Measurements from ENCODE around the gene LIPC. TPM values are rescaled to one million over a fixed set of nuclear protein-coding genes. Genes with fewer than 3 reads are reported as not detected.

LIPC gene
- polyA plus RNA-seq, 2 of the 4 experiments (the other 2 are of a cell fraction): 0.13 to 0.30 TPM

DNA sequence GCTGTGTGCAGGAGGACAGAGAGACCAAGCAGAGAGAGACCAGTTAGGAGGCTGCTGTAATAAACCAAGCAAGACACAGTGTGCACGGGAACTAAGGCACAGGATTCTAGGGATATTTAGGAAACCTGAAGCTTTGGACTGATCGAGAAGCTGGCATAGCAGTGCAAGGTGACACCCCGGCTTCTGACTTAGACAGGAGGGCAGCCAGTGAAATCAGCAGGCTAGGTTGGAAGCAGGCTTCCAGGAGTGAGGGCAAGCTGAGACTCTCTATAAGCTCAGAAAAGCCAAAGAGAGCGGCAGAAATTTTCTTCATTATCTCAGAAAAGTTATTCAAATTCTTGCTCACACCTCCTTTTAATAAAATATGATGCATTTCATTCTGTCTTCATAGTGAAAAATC is 104.6 kb downstream of the LIPC start (continued):
- TF ChIP-seq CBX8 (IDR thresholded peaks at IDR 0.05): no peak
- no peak for TF ChIP-seq ZNF302 (CRISPR knock-in tag; IDR thresholded peaks at IDR 0.05)
- TF ChIP-seq MAFK (IDR thresholded peaks at IDR 0.05; ENCODE audit: partially characterized antibody): no peak
- no peak for TF ChIP-seq TFCP2L1 (CRISPR knock-in tag; IDR thresholded peaks at IDR 0.05)

- ATAC-seq (no peak; a peak in 1 of 6 replicates), DNase-seq (ENCODE audit: low read depth in 1 of 2, low spot score in 1 of 2) (no peak), FAIRE-seq (no peak)
- H3K4me2 ChIP-seq: no peak overlapping the region
- CTCF ChIA-PET: interaction anchor here (1.1 to 1.4 kb wide), 2 partner anchors 15 to 52 kb away, joined by 3 to 5 read pairs; no protein-coding TSS in a partner anchor
- POLR2A ChIA-PET: no interaction called here
- H3K27ac ChIP-seq: peak overlapping the region in 1 of 2 experiments; percentile 52; a peak in 2 of 6 replicates
- no peak overlapping the region for H3K4me3 ChIP-seq
- WGBS (ENCODE audit: missing lambda C conversion rate): 94% methylated on average over 9 of the region's 9 CpGs
- TF ChIP-seq MYC (IDR thresholded peaks at IDR 0.05; ENCODE audit: borderline replicate concordance, low read length): no peak
- no peak for TF ChIP-seq NFE2L2 (conservative IDR thresholded peaks at IDR 0.05; ENCODE audit: low read length)
- TF ChIP-seq RCOR1 (IDR thresholded peaks at IDR 0.05; ENCODE audit: low read depth, low read length): no peak
- no peak for TF ChIP-seq SMC3 (IDR thresholded peaks at IDR 0.05)
- TF ChIP-seq MAFK (IDR thresholded peaks at IDR 0.05; ENCODE audit: partially characterized antibody): no peak
- no peak for TF ChIP-seq RFX5 (IDR thresholded peaks at IDR 0.05)
- no peak for TF ChIP-seq GATA3 (IDR thresholded peaks at IDR 0.05; ENCODE audit: borderline replicate concordance)
- no peak for TF ChIP-seq POLR2A (IDR thresholded peaks at IDR 0.05; ENCODE audit: low read length)
- TF ChIP-seq ZFP36 (IDR thresholded peaks at IDR 0.05; ENCODE audit: borderline replicate concordance, partially characterized antibody): no peak
- no peaks in the 10 kb centered on the region for H3K9me3 ChIP-seq
- H3K4me1 ChIP-seq: peaks cover 5% of the 10 kb centered on the region; the same call in 1 of the 3 replicates
These were observed 105.2 kb downstream of the LIPC start for GRCh38 chr15:58537033-58537432.

DNA sequence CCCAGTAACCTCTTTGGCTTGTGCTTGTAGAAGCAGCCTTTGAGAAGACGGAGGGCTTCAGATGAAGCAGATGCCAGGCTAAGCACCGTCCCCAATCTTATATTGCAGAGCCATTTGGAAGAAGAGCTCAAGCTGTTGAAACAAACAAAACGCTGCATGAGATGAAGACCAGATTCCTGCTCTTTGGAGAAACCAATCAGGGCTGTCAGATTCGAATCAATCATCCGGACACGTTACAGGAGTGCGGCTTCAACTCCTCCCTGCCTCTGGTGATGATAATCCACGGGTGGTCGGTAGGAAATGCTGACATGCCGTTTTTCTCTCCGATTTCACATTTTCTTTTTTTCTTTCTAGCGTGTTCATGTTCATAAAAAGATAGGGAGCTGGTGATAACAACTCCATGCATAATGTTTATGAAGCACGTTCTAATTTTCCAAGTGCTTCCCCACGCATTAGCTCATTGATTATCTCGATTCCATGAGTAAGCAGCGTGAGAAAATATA is 106.5 kb downstream of the LIPC start:
- no peak for FAIRE-seq
- 78% methylated on average over 16 of the region's 16 CpGs for WGBS (ENCODE audit: missing lambda C conversion rate)

GRCh38 chr15:58538901-58539300 is 107.1 kb downstream of the LIPC start:
- DNase-seq (ENCODE audit: low read depth in 1 of 2, low spot score in 1 of 2): no peak
- ATAC-seq: no peak
- H3K4me1 ChIP-seq: no peaks in the 10 kb centered on the region
- H3K9me3 ChIP-seq: no peaks in the 10 kb centered on the region
- no peak overlapping the region for H3K4me3 ChIP-seq
- no peak overlapping the region for H3K27ac ChIP-seq
- ChIA-PET POLR2A (no interaction called here), CTCF (interaction anchor here (1.1 kb wide), 1 partner anchor 232 kb away, joined by 3 read pairs; the partner anchor contains the start of gene MINDY2)
- WGBS (ENCODE audit: missing lambda C conversion rate): 89% methylated on average over 3 of the region's 3 CpGs
- no peak overlapping the region for H3K4me2 ChIP-seq
- FAIRE-seq: no peak
- no peak for TF ChIP-seq MAFK (IDR thresholded peaks at IDR 0.05; ENCODE audit: partially characterized antibody)

More for the DNA sequence above, 106.5 kb downstream of the LIPC start:
- DNase-seq (ENCODE audit: low read depth in 1 of 2, low spot score in 1 of 2): no peak
- Histone ChIP-seq H3K9me3 (no peaks in the 10 kb centered on the region), H3K27ac (peak overlapping the region in 1 of 2 experiments; percentile 9; a peak in 1 of 6 replicates), H3K4me3 (no peak overlapping the region), H3K4me2 (no peak overlapping the region), H3K4me1 (no peaks in the 10 kb centered on the region; the same call in 2 of the 3 replicates)
- POLR2A ChIA-PET: no interaction called here
- no peak for ATAC-seq
- peak; percentile 92 for TF ChIP-seq MAFK (IDR thresholded peaks at IDR 0.05; ENCODE audit: partially characterized antibody)
- no peak for TF ChIP-seq KDM5A (IDR thresholded peaks at IDR 0.05)
- CTCF ChIA-PET: interaction anchor here (1.1 kb wide), 1 partner anchor 233 kb away, joined by 3 read pairs; the partner anchor contains the start of gene MINDY2

DNA sequence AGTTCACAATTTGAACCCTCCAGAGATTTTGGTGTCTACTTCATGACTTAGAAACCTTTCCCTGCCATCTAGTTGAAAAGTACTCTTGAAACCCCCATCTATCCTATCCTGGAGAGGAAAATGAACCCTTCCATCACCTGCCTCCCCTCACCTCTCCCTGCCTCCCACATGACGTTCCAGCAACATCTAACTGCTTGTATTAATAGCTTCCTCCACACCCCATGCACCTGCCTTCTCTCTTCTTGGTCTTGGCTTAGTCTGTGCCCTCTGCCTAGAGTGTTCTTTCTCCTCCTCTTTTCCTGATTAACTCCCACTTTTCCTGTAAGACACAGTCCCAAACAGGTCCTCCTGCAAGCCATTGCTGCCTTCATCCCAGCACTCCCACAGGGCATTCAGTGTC is 107.8 kb downstream of the LIPC start:
- Histone ChIP-seq H3K4me3 (no peak overlapping the region), H3K27ac (peak overlapping the region in 1 of 2 experiments; percentile 30; a peak in 2 of 6 replicates), H3K9me3 (no peaks in the 10 kb centered on the region), H3K4me1 (no peaks in the 10 kb centered on the region), H3K4me2 (no peak overlapping the region)
- ATAC-seq (no peak), DNase-seq (ENCODE audit: low read depth in 1 of 2, low spot score in 1 of 2) (no peak), FAIRE-seq (no peak)
- TF ChIP-seq FOSB (CRISPR knock-in tag; IDR thresholded peaks at IDR 0.05) (no peak), CEBPB (IDR thresholded peaks at IDR 0.05) (no peak), ZNF302 (CRISPR knock-in tag; IDR thresholded peaks at IDR 0.05) (no peak), CHD4 (IDR thresholded peaks at IDR 0.05; ENCODE audit: borderline replicate concordance) (no peak), SREBF2 (IDR thresholded peaks at IDR 0.05) (no peak), KDM1A (IDR thresholded peaks at IDR 0.05; ENCODE audit: low read depth) (no peak)
- POLR2A ChIA-PET: no interaction called here
- CTCF ChIA-PET: interaction anchor here (1.1 kb wide), 1 partner anchor 232 kb away, joined by 3 read pairs; the partner anchor contains the start of gene MINDY2
- WGBS (ENCODE audit: missing lambda C conversion rate): 44% methylated on average over 1 of the region's 1 CpG
